OCI-LY7 (cell line): Measurements from ENCODE around the gene EME2. TPM values are rescaled to one million over a fixed set of nuclear protein-coding genes. Genes with fewer than 3 reads are reported as not detected.
A peak's percentile ranks its signal among the peaks of the same experiment; 100 is the strongest.

Experiments used
- BruUV-seq: library from RNA; stranded (reverse); fragments of 400-500 nt; replicated peaks from 2 replicates; lab custom pipeline; 2021; lab: Mats Ljungman, UMichigan
- CTCF ChIA-PET: fragments of 300-600 bp; sonication (Branson Sonifier 250); formaldehyde crosslinking; loops from one replicate; lab custom pipeline; 2022; ENCODE audit warnings: antibody characterized with exemption; ENCODE audit not compliant: unreplicated experiment; lab: Charles Lee
- POLR2A ChIA-PET: fragments of 300-600 bp; sonication (Branson Sonifier 250); formaldehyde crosslinking; loops from one replicate; lab custom pipeline; 2022; ENCODE audit warnings: antibody characterized with exemption; lab: Charles Lee
- DNase-seq: peaks from one replicate; pipeline ENCODE4 v3.0.0-alpha.2; 2015; ENCODE audit warnings: low spot score
- H2AFZ ChIP-seq: fragments of 200-600 bp; sonication (generic), shearing (Covaris generic); 2 replicates; pipeline ENCODE4 v1.6.1; 2014; ENCODE audit warnings: mild to moderate bottlenecking, antibody characterized with exemption, low read length, moderate library complexity
- H3K27ac ChIP-seq: fragments of 200-600 bp; sonication (generic); 2 replicates; pipeline ENCODE4 v1.5.1; 2014; ENCODE audit warnings: mixed run types, low read depth, mild to moderate bottlenecking, moderate library complexity, low read length, inconsistent platforms; ENCODE audit not compliant: poor library complexity, severe bottlenecking
- H3K36me3 ChIP-seq: fragments of 200-600 bp; sonication (generic); 2 replicates; pipeline ENCODE4 v1.6.1; 2014; ENCODE audit warnings: mild to moderate bottlenecking, antibody characterized with exemption, low read length, moderate library complexity, mixed read lengths; ENCODE audit not compliant: insufficient read depth
- H3K4me1 ChIP-seq: fragments of 200-600 bp; sonication (generic); 2 replicates; pipeline ENCODE4 v1.5.1; 2014; ENCODE audit warnings: mild to moderate bottlenecking, low read length; ENCODE audit not compliant: insufficient read depth, poor library complexity, severe bottlenecking
- H3K4me2 ChIP-seq: fragments of 200-600 bp; sonication (generic); 2 replicates; pipeline ENCODE4 v1.6.1; 2014; ENCODE audit warnings: mild to moderate bottlenecking, low read length
- H3K4me3 ChIP-seq: fragments of 200-600 bp; sonication (generic); 2 replicates; pipeline ENCODE4 v1.5.1; 2014; ENCODE audit warnings: mild to moderate bottlenecking, low read depth, low read length; ENCODE audit not compliant: poor library complexity, severe bottlenecking
- H3K79me2 ChIP-seq: fragments of 200-600 bp; sonication (generic); 2 replicates; pipeline ENCODE4 v1.6.1; 2016; ENCODE audit warnings: low read depth, mild to moderate bottlenecking, low read length, moderate library complexity, mixed read lengths; ENCODE audit not compliant: insufficient read depth
- H3K9me2 ChIP-seq: fragments of 200-600 bp; sonication (generic); 2 replicates; pipeline ENCODE4 v1.6.1; 2016; ENCODE audit warnings: mild to moderate bottlenecking, low read length, mixed read lengths; ENCODE audit not compliant: insufficient read depth
- H3K9me3 ChIP-seq: fragments of 200-600 bp; sonication (generic); 2 replicates; pipeline ENCODE4 v1.6.1; 2014; ENCODE audit warnings: mild to moderate bottlenecking, mixed run types, low read length, mixed read lengths
- H4K20me1 ChIP-seq: fragments of 200-600 bp; sonication (generic); 2 replicates; pipeline ENCODE4 v1.6.1; 2014; ENCODE audit warnings: mild to moderate bottlenecking, antibody characterized with exemption, low read length, moderate library complexity, mixed read lengths; ENCODE audit not compliant: insufficient read depth
- CTCF ChIP-seq: fragments of 200-600 bp; sonication (generic); conservative IDR thresholded peaks from 2 replicates; pipeline ENCODE4 v1.5.1; 2014; ENCODE audit warnings: mild to moderate bottlenecking, antibody characterized with exemption, low read length, moderate library complexity, mixed read lengths
- EZH2phosphoT487 ChIP-seq: fragments of 200-600 bp; sonication (generic); IDR thresholded peaks from 2 replicates; pipeline ENCODE4 v1.6.1; 2018; ENCODE audit warnings: low read depth, borderline replicate concordance, mild to moderate bottlenecking, mixed run types, antibody characterized with exemption, low read length, moderate library complexity, mixed read lengths
- intact Hi-C: fragments of 100-400 bp; cut with micrococcal nuclease; formaldehyde crosslinking; loops from one replicate; pipeline ENCODE4 v1.10.0; 2022; ENCODE audit not compliant: unreplicated experiment
- total RNA-seq, 2 experiments: library from RNA; depleted of rRNA in 1 of 2; stranded (reverse); fragments of >200 nt in 1 of 2; shearing (Covaris generic) in 1 of 2; gene quantifications; 2 replicates each; pipeline ENCODE4 v1.2.3, GENCODE V29; 2014 to 2022

The EME2 gene
- total RNA-seq, 2 experiments from 2014 or later, result 23.8 to 48.5 TPM

DNA sequence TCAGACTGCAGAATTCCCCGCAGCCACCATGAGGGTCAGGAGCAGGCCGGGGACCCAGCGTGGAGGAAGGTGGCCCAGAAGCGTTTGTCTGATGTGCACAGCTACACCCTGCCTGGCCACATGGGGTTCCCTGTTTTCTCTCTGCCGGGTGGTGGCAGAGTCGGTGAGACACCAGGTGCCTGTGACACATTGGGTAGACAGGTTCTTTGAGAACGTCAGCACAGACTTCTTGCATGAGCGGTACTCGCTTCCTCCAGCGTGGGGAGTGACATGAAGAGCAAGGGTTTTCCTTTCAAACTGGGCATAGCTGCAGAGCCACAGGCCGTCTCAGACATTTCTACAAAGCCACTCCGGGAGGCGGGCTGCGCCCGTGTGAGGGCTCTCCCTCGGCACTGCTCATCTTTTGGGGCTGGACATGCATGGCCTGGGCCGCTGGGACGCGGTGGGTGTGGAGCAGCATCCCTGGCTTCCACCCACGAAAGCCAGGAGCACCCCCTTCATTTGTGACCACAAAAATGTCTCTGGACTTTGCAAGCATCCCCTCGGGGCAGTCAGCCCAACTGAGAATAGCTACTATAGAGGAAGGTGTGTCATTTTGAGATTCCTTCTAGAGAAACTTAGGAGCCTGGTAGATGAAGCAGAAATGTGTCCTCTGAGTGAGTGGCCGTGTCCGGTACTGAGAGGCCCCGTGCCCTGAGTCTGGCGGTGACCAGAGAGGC lies 27.3 kb upstream of the EME2 start:
- Histone ChIP-seq H3K4me1 (no peaks in the 10 kb centered on the region), H3K9me3 (no peaks in the 10 kb centered on the region), H3K9me2 (no peaks in the 10 kb centered on the region), H3K79me2 (no peaks in the 10 kb centered on the region), H2AFZ (no peak overlapping the region), H3K27ac (no peak overlapping the region), H3K36me3 (peaks cover 53% of the 10 kb centered on the region; the same call in 1 of the 2 replicates), H4K20me1 (no peaks in the 10 kb centered on the region), H3K4me3 (no peak overlapping the region), H3K4me2 (no peak overlapping the region)
- intact Hi-C loops, result no loop called here
- BruUV-seq, result TSS peak; percentile 44
- ChIA-PET POLR2A (no interaction called here), CTCF (no interaction called here)
- DNase-seq, result no peak
- no peak for TF ChIP-seq EZH2phosphoT487

- intact Hi-C loops, result no loop called here
- Histone ChIP-seq H3K9me2 (no peaks in the 10 kb centered on the region), H3K4me1 (no peaks in the 10 kb centered on the region), H3K79me2 (no peaks in the 10 kb centered on the region), H3K4me2 (no peak overlapping the region), H3K27ac (no peak overlapping the region), H4K20me1 (no peaks in the 10 kb centered on the region), H2AFZ (no peak overlapping the region), H3K4me3 (no peak overlapping the region), H3K9me3 (no peaks in the 10 kb centered on the region), H3K36me3 (peaks cover 48% of the 10 kb centered on the region; the same call in 1 of the 2 replicates)
- TF ChIP-seq CTCF, result no peak
- BruUV-seq, result no TSS peak
- ChIA-PET CTCF (no interaction called here), POLR2A (no interaction called here)
- DNase-seq, result no peak
Observed at GRCh38 chr16:1745900-1746692, 26.5 kb upstream of the EME2 start.

DNA sequence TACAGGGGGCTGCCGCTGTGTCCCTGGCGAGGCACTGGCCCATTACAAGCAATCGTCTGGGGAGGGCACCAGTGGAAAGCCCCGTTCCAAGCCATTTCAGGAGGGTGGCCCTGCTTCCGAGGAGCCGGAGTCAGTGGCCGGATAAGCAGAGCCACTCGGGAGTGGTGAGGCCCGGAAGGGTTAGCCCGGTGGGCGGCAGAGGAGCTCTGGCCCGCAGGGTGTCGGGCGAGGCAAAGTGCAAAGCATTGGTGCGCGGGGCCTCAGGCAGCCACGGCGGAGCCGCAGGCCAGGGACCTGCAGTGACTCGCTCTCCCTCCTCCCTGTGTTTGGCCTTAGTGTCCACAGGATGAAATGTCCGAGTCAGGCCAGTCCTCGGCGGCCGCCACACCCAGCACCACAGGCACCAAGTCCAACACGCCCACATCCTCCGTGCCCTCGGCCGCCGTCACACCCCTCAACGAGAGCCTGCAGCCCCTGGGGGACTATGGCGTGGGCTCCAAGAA lies 25.9 kb upstream of the EME2 start:
- H3K4me1 ChIP-seq, result no peaks in the 10 kb centered on the region
- no peak overlapping the region for H2AFZ ChIP-seq
- H3K79me2 ChIP-seq, result no peaks in the 10 kb centered on the region
- H3K4me2 ChIP-seq, result no peak overlapping the region
- CTCF ChIA-PET, result no interaction called here
- H3K27ac ChIP-seq, result no peak overlapping the region
- POLR2A ChIA-PET, result no interaction called here
- no peaks in the 10 kb centered on the region for H4K20me1 ChIP-seq
- H3K9me3 ChIP-seq, result no peaks in the 10 kb centered on the region
- BruUV-seq, result no TSS peak
- no peak overlapping the region for H3K4me3 ChIP-seq
- no peak for DNase-seq
- H3K9me2 ChIP-seq, result no peaks in the 10 kb centered on the region
- TF ChIP-seq EZH2phosphoT487 (no peak), CTCF (no peak)
- intact Hi-C loops, result no loop called here
- peaks cover 53% of the 10 kb centered on the region; the same call in 1 of the 2 replicates for H3K36me3 ChIP-seq
